ENCODE results near the gene KCNIP3.

Gene KCNIP3

GRCh38 chr2:95314598-95314963 is 17.4 kb downstream of the KCNIP3 start:
- no peak for DNase-seq (ENCODE audit: low spot score)

GRCh38 chr2:95314964-95315611 is 17.9 kb downstream of the KCNIP3 start:
- peak; percentile 44 for DNase-seq (ENCODE audit: low spot score)

- DNase-seq (ENCODE audit: low spot score), result no peak
Measured at GRCh38 chr2:95315801-95316411, 18.8 kb downstream of the KCNIP3 start.

GRCh38 chr2:95316466-95317122 is 19.4 kb downstream of the KCNIP3 start:
- no peak for DNase-seq (ENCODE audit: low spot score)

GRCh38 chr2:95317123-95317500 is 20.0 kb downstream of the KCNIP3 start:
- DNase-seq (ENCODE audit: low spot score), result no peak

- no peak for DNase-seq (ENCODE audit: low spot score)
Measured at GRCh38 chr2:95317665-95318425, 20.7 kb downstream of the KCNIP3 start.

- DNase-seq (ENCODE audit: low spot score), result no peak
Measured at GRCh38 chr2:95318431-95319220, 21.5 kb downstream of the KCNIP3 start.

GRCh38 chr2:95319481-95320343 is 22.6 kb downstream of the KCNIP3 start:
- DNase-seq (ENCODE audit: low spot score), result no peak

- no peak for DNase-seq (ENCODE audit: low spot score)
Measured at GRCh38 chr2:95320344-95320712, 23.2 kb downstream of the KCNIP3 start.

GRCh38 chr2:95320986-95321767 is 24.0 kb downstream of the KCNIP3 start:
- DNase-seq (ENCODE audit: low spot score), result no peak

GRCh38 chr2:95323347-95324155 is 26.4 kb downstream of the KCNIP3 start:
- peak; percentile 36 for DNase-seq (ENCODE audit: low spot score)

GRCh38 chr2:95325026-95325425 is 27.9 kb downstream of the KCNIP3 start:
- DNase-seq (ENCODE audit: low spot score), result no peak

GRCh38 chr2:95325590-95326432 is 28.7 kb downstream of the KCNIP3 start:
- no peak for DNase-seq (ENCODE audit: low spot score)

GRCh38 chr2:95326433-95327140 is 29.4 kb downstream of the KCNIP3 start:
- DNase-seq (ENCODE audit: low spot score), result no peak

- DNase-seq (ENCODE audit: low spot score), result no peak
Measured at GRCh38 chr2:95327861-95328260, 30.7 kb downstream of the KCNIP3 start.

- DNase-seq (ENCODE audit: low spot score), result no peak
Measured at GRCh38 chr2:95328358-95329125, 31.4 kb downstream of the KCNIP3 start.

- no peak for DNase-seq (ENCODE audit: low spot score)
Measured at GRCh38 chr2:95329401-95329800, 32.3 kb downstream of the KCNIP3 start.
